Neural cell (in vitro differentiated cells): ENCODE measurements around the gene EXOC6B. TPM values are rescaled to one million over a fixed set of nuclear protein-coding genes. Genes with fewer than 3 reads are reported as not detected.

ENCODE experiments used
- H2AFZ ChIP-seq: fragments of 200-600, 300-800 bp; sonication (generic), shearing (Covaris generic); 2 replicates; pipeline ENCODE4 v1.6.0; 2014; ENCODE audit warnings: low read depth, mild to moderate bottlenecking, antibody characterized with exemption, low read length, moderate library complexity
- H3F3A ChIP-seq: fragments of 200-600 bp; shearing (Covaris generic); 2 replicates; pipeline ENCODE4 v1.6.1; 2016; ENCODE audit warnings: mild to moderate bottlenecking, moderate library complexity, mixed read lengths, antibody characterized with exemption, low read length; ENCODE audit not compliant: insufficient read depth, poor library complexity, severe bottlenecking
- H3K27ac ChIP-seq: fragments of 200-600, 300-800 bp; sonication (generic), shearing (Covaris generic); 2 replicates; pipeline ENCODE4 v1.5.1; 2014; ENCODE audit warnings: mild to moderate bottlenecking, low read length, moderate library complexity
- H3K27me3 ChIP-seq: fragments of 300-800, 200-600 bp; sonication (generic), shearing (Covaris generic); 2 replicates; pipeline ENCODE4 v1.6.0; 2014; ENCODE audit warnings: mild to moderate bottlenecking, low read depth, low read length, moderate library complexity; ENCODE audit not compliant: insufficient read depth
- H3K36me3 ChIP-seq: fragments of 300-800, 200-600 bp; sonication (generic), shearing (Covaris generic); 2 replicates; pipeline ENCODE4 v1.5.1; 2014; ENCODE audit warnings: mild to moderate bottlenecking, antibody characterized with exemption, low read length, moderate library complexity; ENCODE audit not compliant: insufficient read depth
- H3K4me2 ChIP-seq: fragments of 300-800, 200-600 bp; sonication (generic), shearing (Covaris generic); 2 replicates; pipeline ENCODE4 v1.6.0; 2014; ENCODE audit warnings: mild to moderate bottlenecking, low read length
- H3K4me3 ChIP-seq: fragments of 300-800, 200-600 bp; sonication (generic), shearing (Covaris generic); 2 replicates; pipeline ENCODE4 v1.5.1; 2014; ENCODE audit warnings: mild to moderate bottlenecking, low read length, moderate library complexity
- H3K79me2 ChIP-seq: fragments of 200-600 bp; shearing (Covaris generic); replicated peaks from 2 replicates; pipeline ENCODE4 v1.6.0; 2014; ENCODE audit warnings: mild to moderate bottlenecking, low read length, moderate library complexity; ENCODE audit not compliant: insufficient read depth
- H3K9ac ChIP-seq: fragments of 300-800, 200-600 bp; sonication (generic), shearing (Covaris generic); 2 replicates; pipeline ENCODE4 v1.6.1; 2016; ENCODE audit warnings: mild to moderate bottlenecking, low read length, mixed read lengths
- H3K9me2 ChIP-seq: fragments of 200-600 bp; shearing (Covaris generic); 2 replicates; pipeline ENCODE4 v1.6.1; 2016; ENCODE audit warnings: mild to moderate bottlenecking, low read length, mixed read lengths; ENCODE audit not compliant: insufficient read depth
- H3K9me3 ChIP-seq: fragments of 200-600, 300-800 bp; sonication (generic), shearing (Covaris generic); 2 replicates; pipeline ENCODE4 v1.6.1; 2016; ENCODE audit warnings: mild to moderate bottlenecking, mixed run types, low read length, moderate library complexity, mixed read lengths
- H4K20me1 ChIP-seq: fragments of 200-600 bp; shearing (Covaris generic); 2 replicates; pipeline ENCODE4 v1.6.1; 2016; ENCODE audit warnings: mild to moderate bottlenecking, mixed run types; ENCODE audit not compliant: insufficient read depth
- EP300 ChIP-seq: fragments of 450-650 bp; conservative IDR thresholded peaks from 2 replicates; pipeline ENCODE4 v1.6.1; 2014; ENCODE audit warnings: antibody characterized with exemption, mild to moderate bottlenecking, moderate library complexity; ENCODE audit not compliant: poor library complexity, severe bottlenecking
- EZH2 ChIP-seq: fragments of 200-600, 300-800 bp; shearing (Covaris generic), sonication (generic); IDR thresholded peaks from 2 replicates; pipeline ENCODE4 v1.6.1; 2014; ENCODE audit warnings: antibody characterized with exemption, low read length, borderline replicate concordance, mild to moderate bottlenecking; ENCODE audit not compliant: insufficient read depth, poor library complexity, severe bottlenecking
- MXI1 ChIP-seq: fragments of 450-650 bp; conservative IDR thresholded peaks from 2 replicates; pipeline ENCODE4 v1.6.1; 2014; ENCODE audit warnings: antibody characterized with exemption, mild to moderate bottlenecking; ENCODE audit not compliant: poor library complexity, severe bottlenecking
- POLR2AphosphoS5 ChIP-seq: IDR thresholded peaks from 2 replicates; pipeline ENCODE4 v1.6.1; 2012
- RAD21 ChIP-seq: fragments of 450-650 bp; conservative IDR thresholded peaks from 2 replicates; pipeline ENCODE4 v1.6.1; 2014; ENCODE audit warnings: antibody characterized with exemption, mild to moderate bottlenecking, moderate library complexity
- SMC3 ChIP-seq: fragments of 450-650 bp; conservative IDR thresholded peaks from 2 replicates; pipeline ENCODE4 v1.6.1; 2014; ENCODE audit warnings: antibody characterized with exemption, mild to moderate bottlenecking, moderate library complexity; ENCODE audit not compliant: poor library complexity
- TAF1 ChIP-seq: IDR thresholded peaks from 2 replicates; pipeline ENCODE4 v1.6.1; 2012; ENCODE audit warnings: low read depth
- polyA plus RNA-seq: library from polyadenylated mRNA; depleted of rRNA; stranded (reverse); fragments of >200 nt; gene quantifications from 2 replicates; pipeline ENCODE4 v1.2.3, GENCODE V29; 2014
- TF ChIP-seq, protein P1 (sequence below): IDR thresholded peaks from 2 replicates; pipeline ENCODE4 v1.6.1; 2012; ENCODE audit warnings: borderline replicate concordance
- TF ChIP-seq, protein P2 (sequence below): fragments of 450-650 bp; IDR thresholded peaks from 2 replicates; pipeline ENCODE4 v1.5.1; 2014; ENCODE audit warnings: antibody characterized with exemption, mild to moderate bottlenecking, moderate library complexity; ENCODE audit not compliant: poor library complexity, severe bottlenecking

Gene EXOC6B
- polyA plus RNA-seq, 1 donor from 2014 or later, result 23.4 TPM

DNA sequence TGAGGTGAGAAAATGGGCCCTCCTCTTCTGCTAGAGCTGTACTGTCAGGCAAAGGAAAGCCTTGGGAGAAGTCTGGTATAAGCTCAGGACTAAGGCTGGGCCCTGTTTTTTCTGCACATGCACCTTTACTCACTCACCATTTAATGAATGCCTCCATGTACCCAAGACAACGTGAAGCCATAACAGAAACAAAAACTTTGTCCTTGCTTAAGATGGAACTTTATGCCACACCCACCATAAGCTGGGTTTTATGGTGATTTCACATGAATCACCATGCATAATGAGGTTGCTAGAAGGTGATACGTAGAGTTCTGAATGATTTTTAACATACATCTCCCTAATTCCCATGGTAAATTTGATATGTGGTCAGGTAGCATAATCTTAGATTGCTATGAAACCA is 614.5 kb downstream of the EXOC6B start:
- H3K4me2 ChIP-seq, result no peak overlapping the region
- no peak overlapping the region for H3K4me3 ChIP-seq
- H3K9ac ChIP-seq, result no peak overlapping the region
- H3K9me3 ChIP-seq, result no peaks in the 10 kb centered on the region
- no peak overlapping the region for H2AFZ ChIP-seq
- no peaks in the 10 kb centered on the region for H3F3A ChIP-seq
- H3K27ac ChIP-seq, result no peak overlapping the region
- H3K9me2 ChIP-seq, result no peaks in the 10 kb centered on the region
- TF ChIP-seq SMC3 (no peak), TAF1 (no peak), EP300 (no peak), MXI1 (no peak), EZH2 (no peak), POLR2AphosphoS5 (no peak), RAD21 (no peak)
- TF ChIP-seq, protein P1, sequence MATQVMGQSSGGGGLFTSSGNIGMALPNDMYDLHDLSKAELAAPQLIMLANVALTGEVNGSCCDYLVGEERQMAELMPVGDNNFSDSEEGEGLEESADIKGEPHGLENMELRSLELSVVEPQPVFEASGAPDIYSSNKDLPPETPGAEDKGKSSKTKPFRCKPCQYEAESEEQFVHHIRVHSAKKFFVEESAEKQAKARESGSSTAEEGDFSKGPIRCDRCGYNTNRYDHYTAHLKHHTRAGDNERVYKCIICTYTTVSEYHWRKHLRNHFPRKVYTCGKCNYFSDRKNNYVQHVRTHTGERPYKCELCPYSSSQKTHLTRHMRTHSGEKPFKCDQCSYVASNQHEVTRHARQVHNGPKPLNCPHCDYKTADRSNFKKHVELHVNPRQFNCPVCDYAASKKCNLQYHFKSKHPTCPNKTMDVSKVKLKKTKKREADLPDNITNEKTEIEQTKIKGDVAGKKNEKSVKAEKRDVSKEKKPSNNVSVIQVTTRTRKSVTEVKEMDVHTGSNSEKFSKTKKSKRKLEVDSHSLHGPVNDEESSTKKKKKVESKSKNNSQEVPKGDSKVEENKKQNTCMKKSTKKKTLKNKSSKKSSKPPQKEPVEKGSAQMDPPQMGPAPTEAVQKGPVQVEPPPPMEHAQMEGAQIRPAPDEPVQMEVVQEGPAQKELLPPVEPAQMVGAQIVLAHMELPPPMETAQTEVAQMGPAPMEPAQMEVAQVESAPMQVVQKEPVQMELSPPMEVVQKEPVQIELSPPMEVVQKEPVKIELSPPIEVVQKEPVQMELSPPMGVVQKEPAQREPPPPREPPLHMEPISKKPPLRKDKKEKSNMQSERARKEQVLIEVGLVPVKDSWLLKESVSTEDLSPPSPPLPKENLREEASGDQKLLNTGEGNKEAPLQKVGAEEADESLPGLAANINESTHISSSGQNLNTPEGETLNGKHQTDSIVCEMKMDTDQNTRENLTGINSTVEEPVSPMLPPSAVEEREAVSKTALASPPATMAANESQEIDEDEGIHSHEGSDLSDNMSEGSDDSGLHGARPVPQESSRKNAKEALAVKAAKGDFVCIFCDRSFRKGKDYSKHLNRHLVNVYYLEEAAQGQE, result no peak
- TF ChIP-seq, protein P2, sequence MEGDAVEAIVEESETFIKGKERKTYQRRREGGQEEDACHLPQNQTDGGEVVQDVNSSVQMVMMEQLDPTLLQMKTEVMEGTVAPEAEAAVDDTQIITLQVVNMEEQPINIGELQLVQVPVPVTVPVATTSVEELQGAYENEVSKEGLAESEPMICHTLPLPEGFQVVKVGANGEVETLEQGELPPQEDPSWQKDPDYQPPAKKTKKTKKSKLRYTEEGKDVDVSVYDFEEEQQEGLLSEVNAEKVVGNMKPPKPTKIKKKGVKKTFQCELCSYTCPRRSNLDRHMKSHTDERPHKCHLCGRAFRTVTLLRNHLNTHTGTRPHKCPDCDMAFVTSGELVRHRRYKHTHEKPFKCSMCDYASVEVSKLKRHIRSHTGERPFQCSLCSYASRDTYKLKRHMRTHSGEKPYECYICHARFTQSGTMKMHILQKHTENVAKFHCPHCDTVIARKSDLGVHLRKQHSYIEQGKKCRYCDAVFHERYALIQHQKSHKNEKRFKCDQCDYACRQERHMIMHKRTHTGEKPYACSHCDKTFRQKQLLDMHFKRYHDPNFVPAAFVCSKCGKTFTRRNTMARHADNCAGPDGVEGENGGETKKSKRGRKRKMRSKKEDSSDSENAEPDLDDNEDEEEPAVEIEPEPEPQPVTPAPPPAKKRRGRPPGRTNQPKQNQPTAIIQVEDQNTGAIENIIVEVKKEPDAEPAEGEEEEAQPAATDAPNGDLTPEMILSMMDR, result no peak
- H3K79me2 ChIP-seq, result no peaks in the 10 kb centered on the region
- H4K20me1 ChIP-seq, result no peaks in the 10 kb centered on the region
- H3K36me3 ChIP-seq, result no peaks in the 10 kb centered on the region
- H3K27me3 ChIP-seq, result no peaks in the 10 kb centered on the region

DNA sequence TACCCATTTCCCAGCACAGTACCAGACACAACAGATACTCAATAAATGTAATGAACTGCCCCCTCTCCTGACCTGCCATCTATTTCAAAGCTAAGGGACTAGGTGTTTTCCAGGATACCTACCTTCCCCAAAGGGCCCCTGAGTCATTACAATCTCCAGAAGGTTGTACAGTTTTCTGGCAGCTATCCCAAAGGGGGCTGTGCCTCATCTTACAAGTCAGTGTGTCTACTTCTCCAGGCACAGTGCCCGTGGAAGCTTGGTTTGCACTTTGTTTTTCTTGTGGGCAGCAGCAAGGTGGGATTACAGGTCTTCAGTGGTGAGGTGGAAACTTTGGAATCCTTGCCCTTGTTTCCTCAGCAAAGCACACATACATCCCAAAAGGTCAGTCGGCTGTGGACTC is 615.4 kb downstream of the EXOC6B start:
- H3K9me3 ChIP-seq, result no peaks in the 10 kb centered on the region
- no peaks in the 10 kb centered on the region for H3K9me2 ChIP-seq
- no peak overlapping the region for H3K9ac ChIP-seq
- H3F3A ChIP-seq, result no peaks in the 10 kb centered on the region
- H4K20me1 ChIP-seq, result no peaks in the 10 kb centered on the region
- no peak overlapping the region for H3K4me3 ChIP-seq
- H3K27me3 ChIP-seq, result no peaks in the 10 kb centered on the region
- no peaks in the 10 kb centered on the region for H3K79me2 ChIP-seq
- no peak overlapping the region for H3K27ac ChIP-seq
- TF ChIP-seq, protein P1, result no peak
- TF ChIP-seq SMC3 (no peak), TAF1 (no peak), RAD21 (no peak), EP300 (no peak), EZH2 (no peak), POLR2AphosphoS5 (no peak), MXI1 (no peak)
- TF ChIP-seq, protein P2, result no peak
- H3K4me2 ChIP-seq, result no peak overlapping the region
- no peak overlapping the region for H2AFZ ChIP-seq
- H3K36me3 ChIP-seq, result no peaks in the 10 kb centered on the region
